ENCODE measurements around the gene DCLK2. TPM values are rescaled to one million over a fixed set of nuclear protein-coding genes. Genes with fewer than 3 reads are reported as not detected.

DCLK2 gene
- total RNA-seq, 3 donors from 2014 or later, result 3.0 to 11.8 (median 4.3) TPM

GRCh38 chr4:150253965-150254630 lies 175.9 kb downstream of the DCLK2 start:
- Histone ChIP-seq H3K9me3 (no peaks in the 10 kb centered on the region), H3K4me3 (no peak overlapping the region), H3K36me3 (ENCODE audit: low read depth) (no peaks in the 10 kb centered on the region), H3K4me1 (ENCODE audit: low read depth) (peaks cover 35% of the 10 kb centered on the region)
- intact Hi-C loops (cut with DNase I, micrococcal nuclease), result no loop called here
- no peak for DNase-seq
- TF ChIP-seq, protein P1, sequence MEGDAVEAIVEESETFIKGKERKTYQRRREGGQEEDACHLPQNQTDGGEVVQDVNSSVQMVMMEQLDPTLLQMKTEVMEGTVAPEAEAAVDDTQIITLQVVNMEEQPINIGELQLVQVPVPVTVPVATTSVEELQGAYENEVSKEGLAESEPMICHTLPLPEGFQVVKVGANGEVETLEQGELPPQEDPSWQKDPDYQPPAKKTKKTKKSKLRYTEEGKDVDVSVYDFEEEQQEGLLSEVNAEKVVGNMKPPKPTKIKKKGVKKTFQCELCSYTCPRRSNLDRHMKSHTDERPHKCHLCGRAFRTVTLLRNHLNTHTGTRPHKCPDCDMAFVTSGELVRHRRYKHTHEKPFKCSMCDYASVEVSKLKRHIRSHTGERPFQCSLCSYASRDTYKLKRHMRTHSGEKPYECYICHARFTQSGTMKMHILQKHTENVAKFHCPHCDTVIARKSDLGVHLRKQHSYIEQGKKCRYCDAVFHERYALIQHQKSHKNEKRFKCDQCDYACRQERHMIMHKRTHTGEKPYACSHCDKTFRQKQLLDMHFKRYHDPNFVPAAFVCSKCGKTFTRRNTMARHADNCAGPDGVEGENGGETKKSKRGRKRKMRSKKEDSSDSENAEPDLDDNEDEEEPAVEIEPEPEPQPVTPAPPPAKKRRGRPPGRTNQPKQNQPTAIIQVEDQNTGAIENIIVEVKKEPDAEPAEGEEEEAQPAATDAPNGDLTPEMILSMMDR (IDR thresholded peaks at IDR 0.05), result no peak
- ATAC-seq, result no peak

GRCh38 chr4:150255610-150256224 lies 177.5 kb downstream of the DCLK2 start:
- ATAC-seq, result no peak
- peaks cover 38% of the 10 kb centered on the region for H3K4me1 ChIP-seq (ENCODE audit: low read depth)

DNA sequence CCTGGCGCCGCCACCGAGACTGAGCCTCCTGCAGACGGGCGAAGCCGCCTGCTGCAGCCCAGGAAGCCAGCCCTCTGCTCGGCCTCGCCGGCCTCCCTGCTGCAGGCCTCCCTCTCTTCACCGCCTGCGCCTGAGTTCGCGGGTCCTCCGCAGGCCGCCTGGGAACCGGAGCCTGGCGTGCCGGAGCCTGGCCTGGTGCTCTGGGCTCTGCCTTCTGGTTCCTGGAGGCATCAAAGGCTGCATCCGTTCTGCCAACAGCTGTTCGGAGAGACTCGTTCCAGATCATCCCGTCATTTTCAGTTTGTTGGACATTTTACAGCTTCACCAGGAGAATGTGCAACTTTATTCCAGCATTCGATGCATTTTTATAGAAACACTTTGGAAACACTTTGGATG lies 178.0 kb downstream of the DCLK2 start:
- ATAC-seq (peak; percentile 1), DNase-seq (peak in 1 of 3 donors; percentile 51)
- Histone ChIP-seq H3K4me3 (no peak overlapping the region), H3K4me1 (ENCODE audit: low read depth) (peaks cover 38% of the 10 kb centered on the region), H3K9me3 (no peaks in the 10 kb centered on the region), H3K36me3 (ENCODE audit: low read depth) (no peaks in the 10 kb centered on the region)
- intact Hi-C loops (cut with DNase I, micrococcal nuclease), result no loop called here
- TF ChIP-seq, protein P1 (IDR thresholded peaks at IDR 0.05), result no peak

More at GRCh38 chr4:150255610-150256224, 177.5 kb downstream of the DCLK2 start:
- intact Hi-C loops (cut with DNase I, micrococcal nuclease), result no loop called here
- H3K9me3 ChIP-seq, result no peaks in the 10 kb centered on the region
- DNase-seq, result no peak
- TF ChIP-seq, protein P1 (IDR thresholded peaks at IDR 0.05), result no peak
- H3K4me3 ChIP-seq, result no peak overlapping the region
- H3K36me3 ChIP-seq (ENCODE audit: low read depth), result no peaks in the 10 kb centered on the region

- no peak overlapping the region for H3K4me3 ChIP-seq
- peaks cover 38% of the 10 kb centered on the region for H3K4me1 ChIP-seq (ENCODE audit: low read depth)
- H3K36me3 ChIP-seq (ENCODE audit: low read depth), result no peaks in the 10 kb centered on the region
- DNase-seq (peak; percentile 77 to 86 (median 84)), ATAC-seq (peak; percentile 84)
- TF ChIP-seq, protein P1 (IDR thresholded peaks at IDR 0.05), result no peak
- no peaks in the 10 kb centered on the region for H3K9me3 ChIP-seq
- intact Hi-C loops (cut with DNase I, micrococcal nuclease), result no loop called here
These were observed 178.8 kb downstream of the DCLK2 start for GRCh38 chr4:150256841-150257730.

DNA sequence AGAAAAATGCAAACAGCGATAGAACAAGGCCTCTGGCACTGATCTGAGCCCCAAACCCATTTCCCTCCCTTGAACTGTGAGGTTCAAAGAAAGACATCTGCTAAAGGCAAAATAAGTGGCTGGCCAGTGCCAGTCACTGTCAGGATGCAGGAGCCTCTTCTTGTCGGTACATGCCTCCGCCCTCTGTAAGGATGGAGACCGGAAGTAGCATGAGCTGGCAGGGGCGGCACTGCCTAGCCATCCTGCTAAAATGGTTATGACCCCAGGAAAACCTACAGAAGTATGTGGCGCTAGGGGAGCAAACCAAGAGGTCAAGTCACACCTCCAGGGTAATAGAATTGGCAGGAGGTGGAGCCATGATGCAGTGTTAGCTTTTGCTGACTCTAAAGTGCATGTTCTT lies 180.3 kb downstream of the DCLK2 start:
- no peaks in the 10 kb centered on the region for H3K36me3 ChIP-seq (ENCODE audit: low read depth)
- no peak overlapping the region for H3K4me3 ChIP-seq
- ATAC-seq, result no peak
- TF ChIP-seq, protein P1 (IDR thresholded peaks at IDR 0.05), result no peak
- H3K4me1 ChIP-seq (ENCODE audit: low read depth), result peaks cover 38% of the 10 kb centered on the region
- intact Hi-C loops (cut with DNase I, micrococcal nuclease), result no loop called here
- no peaks in the 10 kb centered on the region for H3K9me3 ChIP-seq
- DNase-seq, result no peak

Measured in mucosa of descending colon (tissue), 3 donors.